ENCODE results near the gene KCNJ5. TPM values are rescaled to one million over a fixed set of nuclear protein-coding genes. Genes with fewer than 3 reads are reported as not detected.

KCNJ5 gene
- total RNA-seq, 1 experiment from 2014 or later, result 0.17 TPM

DNA sequence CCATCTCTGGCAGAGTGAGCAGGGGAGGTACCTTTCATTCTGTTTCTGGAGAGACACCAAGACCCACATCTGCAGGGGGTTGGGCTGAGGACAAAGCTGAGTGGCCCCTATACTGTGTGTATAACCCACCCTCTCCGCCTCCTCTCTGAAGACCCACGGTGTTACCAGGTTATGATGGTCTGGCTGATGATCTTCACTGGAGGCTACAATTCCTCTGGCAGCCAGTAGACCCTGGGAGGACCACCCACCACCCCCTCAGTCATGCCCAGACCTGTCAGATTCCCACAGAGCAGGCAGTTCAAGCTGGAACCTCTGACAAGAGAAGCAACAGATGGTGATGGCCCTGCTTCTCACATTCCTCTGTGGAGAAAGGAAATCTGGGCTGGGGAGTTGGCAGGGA, 12.7 kb upstream of the KCNJ5 start:
- DNase-seq (ENCODE audit: low read depth, low spot score) (no peak), ATAC-seq (no peak)
- Histone ChIP-seq H2AFZ (ENCODE audit: low read depth, low read length, poor library complexity, severe bottlenecking) (no peak overlapping the region), H3K4me1 (ENCODE audit: control insufficient read depth in 1 of 2, insufficient read depth in 2 of 2, low read length in 2 of 2) (no peaks in the 10 kb centered on the region), H3K27ac (ENCODE audit: low read depth, low read length) (no peak overlapping the region), H3K4me3 (replicated peaks in 1 of 2; ENCODE audit: low read depth in 1 of 2, low read length in 2 of 2) (no peak overlapping the region), H3K9me3 (ENCODE audit: control insufficient read depth in 1 of 2, insufficient read depth in 1 of 2, low read depth in 1 of 2, low read length in 2 of 2) (no peaks in the 10 kb centered on the region), H3K36me3 (ENCODE audit: control insufficient read depth in 1 of 2, insufficient read depth in 2 of 2, low read length in 2 of 2) (no peaks in the 10 kb centered on the region), H3K79me2 (ENCODE audit: insufficient read depth, low read length) (no peaks in the 10 kb centered on the region), H4K20me1 (ENCODE audit: insufficient read depth) (no peaks in the 10 kb centered on the region), H3K9me2 (ENCODE audit: insufficient read depth) (no peaks in the 10 kb centered on the region), H3K4me2 (ENCODE audit: low read length) (no peak overlapping the region), H3K27me3 (ENCODE audit: insufficient read depth, low read length) (peaks cover 7% of the 10 kb centered on the region; the same call in 1 of the 2 replicates), H3K9ac (ENCODE audit: low read length) (no peak overlapping the region)
- no TSS peak for BruUV-seq (replicated peaks)
- intact Hi-C loops (cut with micrococcal nuclease), result no loop called here
- ChIA-PET RAD21 (ENCODE audit: low non-redundant PET in 1 of 2, low total read pairs in 2 of 2, uncharacterized antibody in 2 of 2, unreplicated experiment in 2 of 2) (no interaction called here), CTCF (no interaction called here), POLR2A (no interaction called here)
- TF ChIP-seq EZH2phosphoT487 (IDR thresholded peaks at IDR 0.05; ENCODE audit: borderline replicate concordance) (no peak), CBX3 (IDR thresholded peaks at IDR 0.05; ENCODE audit: low read depth) (no peak)

- DNase-seq (ENCODE audit: low read depth, low spot score) (no peak), ATAC-seq (no peak)
- no peaks in the 10 kb centered on the region for H3K36me3 ChIP-seq (ENCODE audit: control insufficient read depth in 1 of 2, insufficient read depth in 2 of 2, low read length in 2 of 2)
- POLR2A ChIA-PET, result no interaction called here
- H3K79me2 ChIP-seq (ENCODE audit: insufficient read depth, low read length), result no peaks in the 10 kb centered on the region
- no peaks in the 10 kb centered on the region for H4K20me1 ChIP-seq (ENCODE audit: insufficient read depth)
- no peak overlapping the region for H3K4me2 ChIP-seq (ENCODE audit: low read length)
- H3K9ac ChIP-seq (ENCODE audit: low read length), result no peak overlapping the region
- H3K9me2 ChIP-seq (ENCODE audit: insufficient read depth), result no peaks in the 10 kb centered on the region
- intact Hi-C loops (cut with micrococcal nuclease), result no loop called here
- no peak overlapping the region for H3K4me3 ChIP-seq (replicated peaks in 1 of 2; ENCODE audit: low read depth in 1 of 2, low read length in 2 of 2)
- CTCF ChIA-PET, result no interaction called here
- RAD21 ChIA-PET (ENCODE audit: low non-redundant PET in 1 of 2, low total read pairs in 2 of 2, uncharacterized antibody in 2 of 2, unreplicated experiment in 2 of 2), result no interaction called here
- no peak overlapping the region for H3K27ac ChIP-seq (ENCODE audit: low read depth, low read length)
- BruUV-seq (replicated peaks), result no TSS peak
- H3K4me1 ChIP-seq (ENCODE audit: control insufficient read depth in 1 of 2, insufficient read depth in 2 of 2, low read length in 2 of 2), result no peaks in the 10 kb centered on the region
- H3K9me3 ChIP-seq (ENCODE audit: control insufficient read depth in 1 of 2, insufficient read depth in 1 of 2, low read depth in 1 of 2, low read length in 2 of 2), result no peaks in the 10 kb centered on the region
- H2AFZ ChIP-seq (ENCODE audit: low read depth, low read length, poor library complexity, severe bottlenecking), result no peak overlapping the region
- H3K27me3 ChIP-seq (ENCODE audit: insufficient read depth, low read length), result peaks cover under 1% of the 10 kb centered on the region; the same call in 1 of the 2 replicates
- TF ChIP-seq FOSL1 (IDR thresholded peaks at IDR 0.05; ENCODE audit: low read depth), result no peak
- TF ChIP-seq, protein P1, sequence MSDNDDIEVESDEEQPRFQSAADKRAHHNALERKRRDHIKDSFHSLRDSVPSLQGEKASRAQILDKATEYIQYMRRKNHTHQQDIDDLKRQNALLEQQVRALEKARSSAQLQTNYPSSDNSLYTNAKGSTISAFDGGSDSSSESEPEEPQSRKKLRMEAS (IDR thresholded peaks at IDR 0.05), result no peak
- no peak for TF ChIP-seq ZFX (IDR thresholded peaks at IDR 0.05)
- TF ChIP-seq ZNF274 (IDR thresholded peaks at IDR 0.05; ENCODE audit: low read depth, low read length), result no peak
- TF ChIP-seq TCF7L2 (IDR thresholded peaks at IDR 0.05; ENCODE audit: borderline replicate concordance, extremely low read depth, insufficient read depth, insufficient read length), result no peak
- no peak for TF ChIP-seq SIN3A (IDR thresholded peaks at IDR 0.05; ENCODE audit: low read depth)
- TF ChIP-seq CTCF (IDR thresholded peaks at IDR 0.05 in 2 of 3, conservative IDR thresholded peaks at IDR 0.05 in 1 of 3; ENCODE audit: borderline replicate concordance in 1 of 3, insufficient read depth in 1 of 3, low read depth in 2 of 3, low read length in 2 of 3), result no peak
- TF ChIP-seq RAD21 (IDR thresholded peaks at IDR 0.05; ENCODE audit: low read depth), result no peak
- no peak for TF ChIP-seq POLR2AphosphoS5 (IDR thresholded peaks at IDR 0.05; ENCODE audit: low read depth, low read length)
- TF ChIP-seq CBX3 (IDR thresholded peaks at IDR 0.05; ENCODE audit: low read depth), result no peak
- TF ChIP-seq YY1 (IDR thresholded peaks at IDR 0.05; ENCODE audit: extremely low read depth, insufficient replicate concordance, low read depth, low read length), result no peak
- TF ChIP-seq JUND (IDR thresholded peaks at IDR 0.05), result no peak
- no peak for TF ChIP-seq SP1 (IDR thresholded peaks at IDR 0.05; ENCODE audit: low read depth)
- no peak for TF ChIP-seq EZH2 (IDR thresholded peaks at IDR 0.05)
- no peak for TF ChIP-seq SRF (IDR thresholded peaks at IDR 0.05; ENCODE audit: low read depth)
- TF ChIP-seq EZH2phosphoT487 (IDR thresholded peaks at IDR 0.05; ENCODE audit: borderline replicate concordance), result no peak
- no peak for TF ChIP-seq ELF1 (IDR thresholded peaks at IDR 0.05; ENCODE audit: borderline replicate concordance, low read depth)
- TF ChIP-seq, protein P2, sequence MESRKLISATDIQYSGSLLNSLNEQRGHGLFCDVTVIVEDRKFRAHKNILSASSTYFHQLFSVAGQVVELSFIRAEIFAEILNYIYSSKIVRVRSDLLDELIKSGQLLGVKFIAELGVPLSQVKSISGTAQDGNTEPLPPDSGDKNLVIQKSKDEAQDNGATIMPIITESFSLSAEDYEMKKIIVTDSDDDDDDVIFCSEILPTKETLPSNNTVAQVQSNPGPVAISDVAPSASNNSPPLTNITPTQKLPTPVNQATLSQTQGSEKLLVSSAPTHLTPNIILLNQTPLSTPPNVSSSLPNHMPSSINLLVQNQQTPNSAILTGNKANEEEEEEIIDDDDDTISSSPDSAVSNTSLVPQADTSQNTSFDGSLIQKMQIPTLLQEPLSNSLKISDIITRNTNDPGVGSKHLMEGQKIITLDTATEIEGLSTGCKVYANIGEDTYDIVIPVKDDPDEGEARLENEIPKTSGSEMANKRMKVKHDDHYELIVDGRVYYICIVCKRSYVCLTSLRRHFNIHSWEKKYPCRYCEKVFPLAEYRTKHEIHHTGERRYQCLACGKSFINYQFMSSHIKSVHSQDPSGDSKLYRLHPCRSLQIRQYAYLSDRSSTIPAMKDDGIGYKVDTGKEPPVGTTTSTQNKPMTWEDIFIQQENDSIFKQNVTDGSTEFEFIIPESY (IDR thresholded peaks at IDR 0.05; ENCODE audit: extremely low read depth, insufficient replicate concordance, low read length), result no peak
- TF ChIP-seq EGR1 (IDR thresholded peaks at IDR 0.05; ENCODE audit: low read depth), result no peak
Measured at GRCh38 chr11:128879817-128880216, 11.3 kb upstream of the KCNJ5 start.
